GM19397 (cell line): ENCODE measurements around the gene UPK3BL2.
"Not testable (repeated sequence)": the region's sequence is repeated elsewhere in the genome, so short reads cannot be mapped to it uniquely, and the experiment has no call there.

ENCODE experiments used
- ATAC-seq: cut with Tn5 transposase; IDR thresholded peaks from one replicate; pipeline ENCODE4 v1.9.1; 2021; ENCODE audit warnings: mild to moderate bottlenecking, moderate library complexity; ENCODE audit not compliant: unreplicated experiment

UPK3BL2 gene

GRCh38 chr7:102543596-102543995 is at the start of gene UPK3BL2:
Gene UPK3BL2, minus strand, starts transcription at chr7:102543696. Its CDS starts 60 bp downstream, at chr7:102543636.
- ATAC-seq: not testable (repeated sequence)

- peak; percentile 42 for ATAC-seq
Observed at GRCh38 chr7:102592477-102593019, 49.1 kb upstream of the UPK3BL2 start.

DNA sequence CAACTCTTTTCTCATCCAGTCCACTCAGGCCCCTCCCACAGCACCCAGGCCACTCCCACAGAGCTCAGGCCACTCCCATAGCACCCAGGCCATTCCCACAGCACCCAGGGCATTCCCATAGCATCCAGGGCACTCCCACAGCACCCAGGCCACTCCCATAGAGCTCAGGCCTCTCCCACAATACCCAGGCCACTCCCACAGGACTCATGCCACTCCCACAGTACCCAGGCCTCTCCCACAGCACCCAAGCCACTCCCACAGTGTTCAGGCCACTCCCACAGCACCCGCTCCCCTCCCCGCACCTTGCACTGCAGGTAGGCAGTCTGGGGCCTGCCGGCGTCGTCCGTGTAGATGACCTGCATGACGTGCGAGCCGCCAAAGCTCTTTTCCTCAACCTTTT is 46.4 kb upstream of the UPK3BL2 start:
- ATAC-seq: peak; percentile 26

- ATAC-seq: not testable (repeated sequence)
Observed at GRCh38 chr7:102583495-102583894, 40.0 kb upstream of the UPK3BL2 start.

GRCh38 chr7:102581722-102582121 is 38.2 kb upstream of the UPK3BL2 start:
- not testable (repeated sequence) for ATAC-seq

DNA sequence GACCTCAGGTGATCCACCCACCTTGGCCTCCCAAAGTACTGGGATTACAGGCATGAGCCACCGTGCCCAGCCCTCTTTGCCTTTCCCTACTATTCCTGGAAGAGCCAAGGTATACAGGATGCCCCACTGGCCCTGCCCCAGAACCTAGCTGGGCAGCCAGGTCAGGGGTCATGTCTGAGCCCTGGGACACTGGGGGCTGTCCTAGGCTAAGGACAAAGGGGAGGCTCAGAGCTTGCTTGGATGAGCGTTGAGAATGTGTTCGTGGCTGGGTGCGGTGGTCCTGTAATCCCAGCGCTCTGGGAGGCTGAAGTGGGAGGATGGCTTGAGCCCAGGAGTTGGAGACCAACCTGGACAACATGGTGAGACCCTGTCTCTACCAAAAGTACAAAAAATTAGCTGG is 35.0 kb upstream of the UPK3BL2 start:
- not testable (repeated sequence) for ATAC-seq

- not testable (repeated sequence) for ATAC-seq
Observed at GRCh38 chr7:102577315-102578240, 34.1 kb upstream of the UPK3BL2 start.

- ATAC-seq: not testable (repeated sequence)
Observed at GRCh38 chr7:102576363-102576762, 32.9 kb upstream of the UPK3BL2 start.

- ATAC-seq: not testable (repeated sequence)
Observed at GRCh38 chr7:102574607-102575006, 31.1 kb upstream of the UPK3BL2 start.

DNA sequence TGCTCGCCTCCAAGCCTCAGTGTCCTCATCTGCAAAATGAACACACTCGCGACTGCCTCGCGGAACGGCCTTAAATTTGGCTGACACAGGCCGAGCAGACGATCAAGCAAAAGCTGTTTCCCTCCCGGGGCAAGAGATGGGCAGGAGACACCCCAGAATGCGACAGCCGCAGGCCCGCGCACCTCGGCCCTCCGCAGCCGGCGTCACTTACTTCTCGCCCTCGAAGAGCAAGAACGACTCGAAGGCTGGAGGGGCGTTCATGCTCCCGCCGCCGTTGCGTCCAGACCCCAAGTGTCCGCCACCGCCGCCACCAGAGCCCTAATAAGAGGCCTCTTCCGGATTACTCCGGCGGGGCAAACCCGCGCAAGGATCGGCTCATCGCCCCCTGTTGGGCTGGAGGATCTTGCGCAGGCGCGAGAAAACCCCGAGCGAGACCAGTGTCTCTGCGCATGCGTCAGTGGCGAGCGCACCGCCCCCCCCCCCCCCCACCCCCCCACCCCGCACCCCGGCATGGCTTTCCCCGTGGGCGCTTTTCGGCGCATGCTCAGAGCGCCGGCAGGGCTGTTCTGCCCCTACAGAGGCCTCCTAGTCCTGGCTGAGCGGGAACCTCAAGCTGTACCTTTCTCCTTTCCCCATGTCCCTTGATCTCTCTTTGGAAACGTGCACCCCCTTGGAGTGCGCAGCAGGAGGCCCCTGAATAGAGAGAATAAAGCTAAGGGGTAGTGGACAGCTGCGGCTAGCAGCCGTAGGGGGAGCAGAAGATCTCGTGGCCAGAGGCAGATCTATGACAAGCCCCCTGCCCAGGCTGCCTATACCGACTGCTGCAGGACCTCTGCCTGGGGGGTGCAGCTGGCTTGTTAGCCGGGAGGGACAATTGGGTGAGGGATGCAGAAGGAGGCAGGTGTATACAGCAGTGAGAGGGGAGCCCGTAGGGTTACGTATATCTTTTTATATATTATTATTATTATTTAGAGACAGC is 29.1 kb upstream of the UPK3BL2 start, which contains the start of gene POLR2J3:
Gene POLR2J3 (minus strand): TSS at position 323 of the 979 bp plus-strand sequence. CDS start 62 bp downstream, at position 261.
- ATAC-seq: peak; percentile 94

GRCh38 chr7:102568620-102569019 is 25.1 kb upstream of the UPK3BL2 start:
- ATAC-seq: not testable (repeated sequence)

DNA sequence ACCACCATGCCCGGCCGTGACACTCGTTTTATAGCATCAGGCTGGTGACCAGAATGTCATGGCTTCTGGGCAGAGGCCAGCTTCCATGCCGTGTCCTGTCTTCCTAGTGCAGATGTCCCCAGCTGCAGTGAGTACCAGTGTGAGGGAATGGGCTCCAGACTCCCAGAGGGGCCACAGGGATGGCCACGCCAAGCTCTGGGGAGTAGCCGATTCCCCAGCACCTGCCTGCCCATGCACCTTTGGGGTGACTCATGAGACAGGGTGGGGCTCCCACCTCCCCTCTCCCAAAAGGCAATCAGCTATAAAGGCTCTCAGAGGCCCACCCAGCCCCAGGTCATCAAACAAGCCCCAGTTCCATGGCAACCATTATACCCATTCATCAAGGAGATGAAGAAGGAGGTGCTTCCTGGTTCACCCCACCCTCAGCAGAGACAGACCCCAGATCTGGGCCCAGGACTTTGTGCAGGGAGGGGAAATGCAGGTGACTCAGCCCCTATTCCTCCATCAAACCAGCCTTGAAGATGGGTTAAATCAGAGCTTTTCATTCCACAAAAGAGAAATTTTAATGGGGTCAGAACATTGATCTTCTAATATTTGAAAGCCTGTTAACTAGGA is 7.4 kb upstream of the UPK3BL2 start, which contains the start of gene SPDYE2:
Gene SPDYE2 (plus strand): TSS at position 419 of the 615 bp plus-strand sequence. CDS start 2,030 bp downstream, outside the sequence.
- not testable (repeated sequence) for ATAC-seq

DNA sequence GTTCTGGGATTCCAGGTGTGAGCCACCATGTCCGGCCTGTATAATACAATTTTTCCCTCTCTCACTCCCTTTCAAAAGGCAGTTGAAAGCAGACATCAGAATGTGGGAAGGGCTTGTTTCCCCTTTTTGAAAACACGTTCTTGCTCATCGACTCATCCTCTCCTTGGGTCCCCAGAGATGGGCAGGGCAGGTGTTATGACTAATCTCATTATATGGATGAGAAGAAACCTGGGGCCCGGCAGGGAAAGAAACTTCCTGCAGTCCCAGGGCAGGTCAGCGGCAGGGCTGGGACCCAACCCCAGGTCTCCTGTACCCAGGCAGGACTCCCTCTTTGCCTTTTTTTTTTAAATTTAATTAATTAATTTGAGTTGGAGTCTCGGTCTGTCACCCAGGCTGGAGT is 2.9 kb upstream of the UPK3BL2 start:
- not testable (repeated sequence) for ATAC-seq

- ATAC-seq: not testable (repeated sequence)
Observed at GRCh38 chr7:102545288-102545687, 1.8 kb upstream of the UPK3BL2 start.

GRCh38 chr7:102544372-102544771 is 876 bp upstream of the UPK3BL2 start:
- ATAC-seq: not testable (repeated sequence)

- not testable (repeated sequence) for ATAC-seq
Observed at GRCh38 chr7:102542771-102543170, 725 bp downstream of the UPK3BL2 start.

- not testable (repeated sequence) for ATAC-seq
Observed at GRCh38 chr7:102542083-102542482, 1.4 kb downstream of the UPK3BL2 start.

DNA sequence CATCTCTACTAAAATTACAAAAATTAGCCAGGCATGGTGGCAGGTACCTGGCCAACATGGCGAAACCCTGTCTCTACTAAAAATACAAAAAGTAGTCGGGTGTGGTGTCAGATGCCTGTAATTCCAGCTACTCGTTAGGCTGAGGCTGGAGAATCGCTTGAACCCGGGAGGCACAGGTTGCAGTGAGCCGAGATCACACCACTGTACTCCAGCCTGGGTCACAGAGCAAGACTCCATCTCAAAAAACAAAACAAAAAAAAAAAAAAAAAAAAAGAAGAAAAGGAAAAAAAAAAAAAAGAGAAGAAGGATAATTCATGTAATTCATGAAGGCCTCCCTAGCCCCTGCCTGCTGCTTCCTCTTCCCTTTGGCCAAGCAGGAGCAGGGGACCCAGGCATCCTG is 2.9 kb downstream of the UPK3BL2 start:
- ATAC-seq: not testable (repeated sequence)

GRCh38 chr7:102535062-102535615 is 8.4 kb downstream of the UPK3BL2 start:
- not testable (repeated sequence) for ATAC-seq

GRCh38 chr7:102532127-102532526 is 11.4 kb downstream of the UPK3BL2 start:
- not testable (repeated sequence) for ATAC-seq
